OCI-LY1 (cell line): ENCODE data around the gene SLC31A2.

Experiments
- H2AFZ ChIP-seq: fragments of 200-600 bp; sonication (generic), shearing (Covaris generic); 2 replicates; pipeline ENCODE4 v1.6.0; 2014; ENCODE audit warnings: antibody characterized with exemption, mild to moderate bottlenecking, low read length
- H3F3A ChIP-seq: fragments of 200-600 bp; sonication (generic), shearing (Covaris generic); 2 replicates; pipeline ENCODE4 v1.6.0; 2014; ENCODE audit warnings: mild to moderate bottlenecking, antibody characterized with exemption, low read length, moderate library complexity; ENCODE audit not compliant: insufficient read depth
- H3K27ac ChIP-seq: fragments of 200-600 bp; sonication (generic); 2 replicates; pipeline ENCODE4 v1.5.1; 2014; ENCODE audit warnings: low read length, mixed run types, mild to moderate bottlenecking, low read depth; ENCODE audit not compliant: poor library complexity, severe bottlenecking
- H3K27me3 ChIP-seq: fragments of 200-600 bp; sonication (generic); 2 replicates; pipeline ENCODE4 v1.6.0; 2014; ENCODE audit warnings: antibody characterized with exemption, mild to moderate bottlenecking, low read length, moderate library complexity; ENCODE audit not compliant: insufficient read depth
- H3K36me3 ChIP-seq: fragments of 200-600 bp; sonication (generic); 2 replicates; pipeline ENCODE4 v1.6.1; 2014; ENCODE audit warnings: mild to moderate bottlenecking, antibody characterized with exemption, low read length, moderate library complexity, mixed read lengths; ENCODE audit not compliant: insufficient read depth
- H3K4me1 ChIP-seq: fragments of 200-600 bp; sonication (generic); 2 replicates; pipeline ENCODE4 v1.5.1; 2014; ENCODE audit warnings: mild to moderate bottlenecking, low read length, moderate library complexity; ENCODE audit not compliant: insufficient read depth, severe bottlenecking
- H3K4me2 ChIP-seq: fragments of 200-600 bp; sonication (generic), shearing (Covaris generic); 2 replicates; pipeline ENCODE4 v1.6.1; 2014; ENCODE audit warnings: low read length
- H3K4me3 ChIP-seq: fragments of 200-600 bp; sonication (generic); 2 replicates; pipeline ENCODE4 v1.5.1; 2014; ENCODE audit warnings: low read length, low read depth, mild to moderate bottlenecking, mixed read lengths; ENCODE audit not compliant: poor library complexity, severe bottlenecking
- H3K79me2 ChIP-seq: fragments of 200-600 bp; shearing (Covaris generic); 2 replicates; pipeline ENCODE4 v1.6.1; 2016; ENCODE audit warnings: mixed run types, low read length, mixed read lengths; ENCODE audit not compliant: insufficient read depth
- H3K9ac ChIP-seq: fragments of 200-600 bp; sonication (generic), shearing (Covaris generic); 2 replicates; pipeline ENCODE4 v1.6.1; 2014; ENCODE audit warnings: mild to moderate bottlenecking, low read length, mixed read lengths
- H3K9me2 ChIP-seq: fragments of 200-600 bp; sonication (generic), shearing (Covaris generic); 2 replicates; pipeline ENCODE4 v1.6.1; 2014; ENCODE audit warnings: low read depth, mild to moderate bottlenecking, low read length, mixed read lengths
- H3K9me3 ChIP-seq: fragments of 200-600 bp; shearing (Covaris generic); 2 replicates; pipeline ENCODE4 v1.6.1; 2014; ENCODE audit warnings: low read length, mixed read lengths
- H4K20me1 ChIP-seq: fragments of 200-600 bp; sonication (generic), shearing (Covaris generic); 2 replicates; pipeline ENCODE4 v1.6.0; 2016; ENCODE audit warnings: mild to moderate bottlenecking, low read length; ENCODE audit not compliant: insufficient read depth
- EZH2 ChIP-seq: fragments of 200-600 bp; sonication (generic), shearing (Covaris generic); IDR thresholded peaks from 2 replicates; pipeline ENCODE4 v1.8.0; 2017; ENCODE audit warnings: borderline replicate concordance, mixed run types, mild to moderate bottlenecking, antibody characterized with exemption, low read length, moderate library complexity, mixed read lengths
- TF ChIP-seq, protein P1 (sequence below): fragments of 200-600 bp; sonication (generic), shearing (Covaris generic); IDR thresholded peaks from 2 replicates; pipeline ENCODE4 v1.5.1; 2017; ENCODE audit warnings: mild to moderate bottlenecking, antibody characterized with exemption, low read length, moderate library complexity, mixed read lengths

The SLC31A2 gene

DNA sequence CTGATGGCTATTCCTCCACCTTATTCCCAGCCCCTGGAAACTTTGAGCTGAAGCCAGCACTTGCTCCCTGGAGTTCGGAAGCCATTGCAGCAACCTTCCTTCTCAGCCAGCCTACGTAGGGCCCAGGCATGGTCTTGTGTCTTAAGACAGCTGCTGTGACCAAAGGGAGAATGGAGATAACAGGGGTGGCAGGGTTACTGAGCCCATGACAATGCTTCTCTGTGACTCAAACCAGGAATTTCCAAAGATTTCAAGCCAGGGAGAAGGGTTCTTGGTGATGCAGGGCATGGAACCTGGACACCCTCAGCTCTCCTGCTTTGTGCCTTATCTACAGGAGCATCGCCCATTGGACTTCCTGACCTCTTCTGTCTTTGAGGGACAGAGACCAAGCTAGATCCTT is 12.2 kb downstream of the SLC31A2 start:
- H3K4me2 ChIP-seq, result no peak overlapping the region
- H3K79me2 ChIP-seq, result no peaks in the 10 kb centered on the region
- no peak overlapping the region for H3K27ac ChIP-seq
- peaks cover 71% of the 10 kb centered on the region for H3K36me3 ChIP-seq
- no peaks in the 10 kb centered on the region for H3K27me3 ChIP-seq
- no peak overlapping the region for H3K4me3 ChIP-seq
- no peak overlapping the region for H2AFZ ChIP-seq
- no peak overlapping the region for H3K9ac ChIP-seq
- H3K9me2 ChIP-seq, result no peaks in the 10 kb centered on the region
- H4K20me1 ChIP-seq, result no peaks in the 10 kb centered on the region
- H3K9me3 ChIP-seq, result no peaks in the 10 kb centered on the region
- TF ChIP-seq, protein P1, sequence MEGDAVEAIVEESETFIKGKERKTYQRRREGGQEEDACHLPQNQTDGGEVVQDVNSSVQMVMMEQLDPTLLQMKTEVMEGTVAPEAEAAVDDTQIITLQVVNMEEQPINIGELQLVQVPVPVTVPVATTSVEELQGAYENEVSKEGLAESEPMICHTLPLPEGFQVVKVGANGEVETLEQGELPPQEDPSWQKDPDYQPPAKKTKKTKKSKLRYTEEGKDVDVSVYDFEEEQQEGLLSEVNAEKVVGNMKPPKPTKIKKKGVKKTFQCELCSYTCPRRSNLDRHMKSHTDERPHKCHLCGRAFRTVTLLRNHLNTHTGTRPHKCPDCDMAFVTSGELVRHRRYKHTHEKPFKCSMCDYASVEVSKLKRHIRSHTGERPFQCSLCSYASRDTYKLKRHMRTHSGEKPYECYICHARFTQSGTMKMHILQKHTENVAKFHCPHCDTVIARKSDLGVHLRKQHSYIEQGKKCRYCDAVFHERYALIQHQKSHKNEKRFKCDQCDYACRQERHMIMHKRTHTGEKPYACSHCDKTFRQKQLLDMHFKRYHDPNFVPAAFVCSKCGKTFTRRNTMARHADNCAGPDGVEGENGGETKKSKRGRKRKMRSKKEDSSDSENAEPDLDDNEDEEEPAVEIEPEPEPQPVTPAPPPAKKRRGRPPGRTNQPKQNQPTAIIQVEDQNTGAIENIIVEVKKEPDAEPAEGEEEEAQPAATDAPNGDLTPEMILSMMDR, result no peak
- no peaks in the 10 kb centered on the region for H3K4me1 ChIP-seq
- H3F3A ChIP-seq, result no peaks in the 10 kb centered on the region

DNA sequence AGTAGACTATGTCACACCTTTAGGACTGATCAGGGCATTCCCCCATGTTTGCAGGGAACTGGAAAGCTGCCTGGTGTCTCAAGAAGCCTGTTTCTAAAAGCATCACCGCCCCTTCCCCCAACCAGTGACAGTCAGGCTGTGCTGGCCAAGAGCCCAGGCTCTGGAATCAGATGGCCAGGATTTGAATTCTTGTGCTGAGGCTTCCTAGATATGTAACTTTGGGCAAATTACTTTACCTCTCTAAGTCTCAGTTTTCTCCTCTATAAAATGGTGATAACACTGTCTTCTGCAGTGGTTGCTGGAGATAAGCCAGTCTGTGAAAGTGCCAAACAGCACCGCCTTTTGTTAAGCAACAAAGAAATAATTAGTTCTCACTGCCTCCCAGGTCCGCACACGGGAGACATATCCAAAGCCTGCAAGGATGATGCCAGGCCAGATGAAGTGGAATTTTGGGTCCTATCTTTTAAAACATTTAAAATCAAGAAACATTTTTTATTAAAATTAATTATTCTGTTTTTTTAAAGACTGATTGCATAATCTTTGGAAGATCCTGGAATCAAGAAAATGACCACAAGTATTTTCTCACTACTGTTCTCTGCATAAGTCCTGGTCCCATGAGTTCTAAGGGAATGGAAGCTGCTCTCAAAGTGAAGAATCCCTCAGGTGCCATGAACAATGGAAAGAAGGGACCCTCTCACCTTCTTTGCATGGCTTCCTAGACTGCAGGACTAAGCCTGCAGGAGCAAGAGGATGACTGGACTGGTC is 13.9 kb downstream of the SLC31A2 start:
- no peak overlapping the region for H3K4me3 ChIP-seq
- peaks cover 83% of the 10 kb centered on the region for H3K36me3 ChIP-seq
- H3K4me1 ChIP-seq, result no peaks in the 10 kb centered on the region
- H3K27ac ChIP-seq, result no peak overlapping the region
- TF ChIP-seq EZH2, result no peak
- TF ChIP-seq, protein P1, result no peak
- H3K79me2 ChIP-seq, result no peaks in the 10 kb centered on the region
- H3K9ac ChIP-seq, result no peak overlapping the region
- no peaks in the 10 kb centered on the region for H4K20me1 ChIP-seq
- no peak overlapping the region for H2AFZ ChIP-seq
- H3F3A ChIP-seq, result no peaks in the 10 kb centered on the region
- H3K4me2 ChIP-seq, result no peak overlapping the region
- H3K9me3 ChIP-seq, result no peaks in the 10 kb centered on the region
- H3K9me2 ChIP-seq, result no peaks in the 10 kb centered on the region
- no peaks in the 10 kb centered on the region for H3K27me3 ChIP-seq

DNA sequence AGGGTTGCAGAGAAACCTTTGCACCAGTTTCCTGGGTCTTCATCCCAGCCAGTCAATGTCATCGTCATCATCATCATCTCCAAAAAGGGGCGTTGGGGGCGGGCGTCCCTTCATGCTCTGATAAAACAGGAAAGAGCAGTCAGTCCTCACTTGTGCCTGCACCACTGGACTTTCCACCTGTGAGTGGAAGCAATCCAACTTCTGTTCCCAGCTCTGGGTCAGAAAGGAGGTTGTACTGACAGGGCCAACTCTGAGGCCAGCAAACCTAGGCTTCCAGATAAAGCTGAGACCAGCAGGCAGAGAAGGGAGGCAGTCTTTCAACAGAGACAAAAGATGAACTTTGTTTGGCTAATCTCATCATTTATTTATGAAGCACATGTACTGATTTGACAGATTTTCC is 15.2 kb downstream of the SLC31A2 start:
- H3F3A ChIP-seq, result no peaks in the 10 kb centered on the region
- H3K9ac ChIP-seq, result no peak overlapping the region
- TF ChIP-seq, protein P1, result no peak
- TF ChIP-seq EZH2, result no peak
- H3K9me2 ChIP-seq, result no peaks in the 10 kb centered on the region
- no peaks in the 10 kb centered on the region for H3K79me2 ChIP-seq
- no peaks in the 10 kb centered on the region for H3K9me3 ChIP-seq
- H3K27me3 ChIP-seq, result no peaks in the 10 kb centered on the region
- H3K4me1 ChIP-seq, result no peaks in the 10 kb centered on the region
- H4K20me1 ChIP-seq, result no peaks in the 10 kb centered on the region
- no peak overlapping the region for H3K27ac ChIP-seq
- no peak overlapping the region for H3K4me2 ChIP-seq
- peaks cover 91% of the 10 kb centered on the region for H3K36me3 ChIP-seq
- H3K4me3 ChIP-seq, result no peak overlapping the region
- H2AFZ ChIP-seq, result no peak overlapping the region
